SW480 (cell line): Measurements from ENCODE around the gene SREBF1.

ENCODE experiments used
- DNase-seq: peaks from one replicate; pipeline ENCODE4 v3.0.0-alpha.2; 2016; ENCODE audit warnings: low spot score

Gene SREBF1

GRCh38 chr17:17794382-17794781 lies 42.4 kb downstream of the SREBF1 start:
- no peak for DNase-seq

DNA sequence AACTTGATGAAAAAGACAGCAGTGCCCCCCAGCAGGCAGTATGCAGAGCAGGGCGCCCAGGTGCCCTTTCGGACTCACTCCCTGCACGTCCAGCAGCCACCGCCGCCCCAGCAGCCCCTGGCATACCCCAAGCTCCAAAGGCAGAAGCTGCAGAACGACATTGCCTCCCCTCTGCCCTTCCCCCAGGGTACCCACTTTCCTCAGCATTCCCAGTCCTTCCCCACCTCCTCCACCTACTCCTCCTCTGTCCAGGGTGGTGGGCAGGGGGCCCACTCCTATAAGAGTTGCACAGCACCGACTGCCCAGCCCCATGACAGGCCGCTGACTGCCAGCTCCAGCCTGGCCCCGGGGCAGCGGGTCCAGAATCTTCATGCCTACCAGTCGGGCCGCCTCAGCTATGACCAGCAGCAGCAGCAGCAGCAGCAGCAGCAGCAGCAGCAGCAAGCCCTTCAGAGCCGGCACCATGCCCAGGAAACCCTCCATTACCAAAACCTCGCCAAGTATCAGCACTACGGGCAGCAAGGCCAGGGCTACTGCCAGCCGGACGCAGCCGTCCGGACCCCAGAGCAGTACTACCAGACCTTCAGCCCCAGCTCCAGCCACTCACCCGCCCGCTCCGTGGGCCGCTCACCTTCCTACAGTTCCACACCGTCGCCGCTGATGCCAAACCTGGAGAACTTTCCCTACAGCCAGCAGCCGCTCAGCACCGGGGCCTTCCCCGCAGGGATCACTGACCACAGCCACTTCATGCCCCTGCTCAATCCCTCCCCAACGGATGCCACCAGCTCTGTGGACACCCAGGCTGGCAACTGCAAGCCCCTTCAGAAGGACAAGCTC lies 43.2 kb downstream of the SREBF1 start:
- DNase-seq = no peak

DNA sequence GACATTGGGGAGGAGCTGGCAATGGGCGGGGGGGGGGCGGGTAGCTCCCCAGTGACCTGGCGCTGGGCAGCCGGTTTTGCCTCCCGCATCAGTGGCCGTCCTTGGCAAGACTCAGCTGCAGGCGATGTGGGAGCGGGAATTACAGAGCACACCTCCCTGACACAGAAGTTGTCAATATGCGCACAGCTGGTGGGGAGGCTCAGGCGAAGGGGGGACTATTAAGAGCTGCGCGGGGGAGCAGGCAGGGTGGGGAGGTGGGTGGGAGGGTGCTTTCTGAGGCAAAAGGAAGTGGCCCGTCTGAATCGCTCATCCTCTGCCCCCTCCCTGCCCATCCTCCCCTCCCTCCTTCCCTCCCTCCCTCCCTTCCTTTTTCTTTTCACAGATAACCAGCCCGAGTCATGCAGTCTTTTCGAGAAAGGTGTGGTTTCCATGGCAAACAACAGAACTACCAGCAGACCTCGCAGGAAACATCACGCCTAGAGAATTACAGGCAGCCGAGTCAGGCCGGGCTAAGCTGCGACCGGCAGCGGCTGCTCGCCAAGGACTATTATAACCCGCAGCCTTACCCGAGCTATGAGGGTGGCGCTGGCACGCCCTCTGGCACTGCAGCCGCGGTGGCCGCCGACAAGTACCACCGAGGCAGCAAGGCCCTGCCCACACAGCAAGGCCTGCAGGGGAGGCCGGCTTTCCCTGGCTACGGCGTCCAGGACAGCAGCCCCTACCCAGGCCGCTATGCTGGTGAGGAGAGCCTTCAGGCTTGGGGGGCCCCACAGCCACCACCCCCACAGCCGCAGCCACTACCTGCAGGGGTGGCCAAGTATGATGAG lies 44.0 kb downstream of the SREBF1 start:
- DNase-seq = no peak

GRCh38 chr17:17792037-17792550 lies 44.7 kb downstream of the SREBF1 start:
- no peak for DNase-seq

- DNase-seq = no peak
These were observed 45.9 kb downstream of the SREBF1 start for GRCh38 chr17:17790637-17791464.

DNA sequence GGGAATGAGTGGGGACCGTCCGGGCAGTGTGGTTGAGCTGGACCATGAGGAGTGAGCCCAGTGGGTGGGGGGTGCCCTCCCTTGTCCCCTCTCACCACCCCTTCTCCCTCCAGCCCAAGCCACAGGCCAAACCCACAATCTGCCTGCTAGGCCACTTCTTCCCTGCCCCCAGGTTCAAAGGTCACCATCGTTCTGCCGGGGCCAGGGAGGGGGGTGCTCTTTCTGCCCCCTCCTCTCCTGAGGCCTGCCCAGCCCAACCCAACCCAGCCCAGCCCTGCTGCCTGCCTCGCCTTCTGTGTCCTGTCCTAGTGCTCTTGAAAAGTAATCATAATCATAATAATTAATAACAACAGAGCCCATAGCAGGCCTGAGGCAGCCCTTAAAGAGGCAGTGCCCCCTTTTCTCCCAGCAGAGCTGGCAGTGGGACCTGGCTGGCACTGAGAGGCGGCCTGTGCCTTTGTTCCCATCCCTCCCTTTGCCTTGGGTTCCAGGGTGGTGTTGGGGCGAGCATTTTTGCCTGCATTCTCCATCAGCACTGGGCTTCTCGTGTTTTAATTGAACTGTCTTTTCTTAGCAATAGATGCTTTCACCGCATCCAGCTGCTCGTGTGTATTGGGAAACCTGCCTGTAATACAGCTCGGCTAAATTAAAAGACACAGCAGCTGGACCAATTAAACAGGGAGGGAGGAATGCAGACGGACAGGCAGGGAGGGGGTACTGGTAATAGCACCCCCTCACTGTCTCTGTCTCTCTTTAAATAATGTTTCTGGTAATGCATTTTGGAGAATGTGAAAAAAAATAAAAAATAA lies 46.8 kb downstream of the SREBF1 start:
- no peak for DNase-seq

DNA sequence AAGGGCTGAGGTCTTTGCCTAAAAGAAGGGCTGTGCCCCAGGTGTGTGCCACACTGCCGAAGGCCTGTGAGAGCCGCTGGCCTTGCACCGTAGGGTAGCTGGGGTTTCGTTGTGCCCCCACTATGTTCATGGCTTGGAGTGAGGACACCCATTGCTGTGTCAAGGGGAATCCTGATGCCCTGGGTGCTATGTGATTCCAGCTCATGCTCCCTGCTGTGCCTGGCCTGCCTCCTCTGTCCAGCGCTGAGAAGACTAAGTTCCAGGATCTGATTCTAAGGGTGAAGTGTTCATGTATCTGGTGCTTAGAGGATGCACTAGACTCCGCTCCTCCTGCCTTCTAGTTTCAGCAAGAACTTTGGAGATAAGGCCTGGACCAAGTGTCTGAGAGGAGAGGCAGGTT lies 47.4 kb downstream of the SREBF1 start:
- no peak for DNase-seq

- DNase-seq = no peak
These were observed 47.8 kb downstream of the SREBF1 start for GRCh38 chr17:17788967-17789366.

DNA sequence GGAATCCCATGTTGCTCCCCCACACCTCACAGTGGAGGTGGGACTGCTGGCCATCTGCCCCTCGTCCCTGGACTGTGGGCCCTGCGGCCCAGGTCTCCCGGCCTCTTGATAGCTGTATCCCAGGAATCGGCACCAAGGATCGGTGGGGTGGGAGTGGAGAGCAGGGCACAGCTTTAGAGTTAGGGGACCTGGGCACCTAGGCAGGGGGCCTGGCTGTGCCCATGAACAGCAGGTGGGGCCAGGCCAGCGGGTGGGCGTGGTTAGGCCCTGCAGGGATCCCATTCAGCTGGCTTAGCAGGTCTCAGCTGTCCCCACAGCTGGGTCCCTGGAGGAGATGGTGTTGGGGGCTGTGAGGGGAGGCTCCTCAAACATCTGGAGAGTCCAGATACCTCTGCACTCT lies 49.2 kb downstream of the SREBF1 start:
- DNase-seq = no peak

DNA sequence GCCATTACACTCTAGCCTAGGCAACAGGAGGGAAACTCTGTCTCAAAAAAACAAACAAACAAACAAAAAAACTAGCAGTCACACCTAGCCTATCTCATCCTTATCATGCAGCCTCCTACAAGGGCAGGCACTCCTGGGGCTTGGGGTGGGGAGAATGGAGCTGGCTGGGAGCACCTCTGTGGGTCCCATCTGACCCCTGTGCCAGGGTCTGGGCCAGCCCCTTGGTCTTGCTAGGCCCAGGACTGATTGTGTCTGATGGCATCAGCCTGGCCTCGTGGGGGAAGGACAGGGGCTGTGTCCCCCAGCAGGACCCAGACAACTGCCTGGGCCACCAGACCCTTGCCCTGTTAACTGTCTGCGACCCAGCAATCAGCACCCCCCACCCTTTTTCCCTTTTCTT lies 49.8 kb downstream of the SREBF1 start:
- DNase-seq = no peak

- no peak for DNase-seq
These were observed 51.4 kb downstream of the SREBF1 start for GRCh38 chr17:17785407-17785806.

DNA sequence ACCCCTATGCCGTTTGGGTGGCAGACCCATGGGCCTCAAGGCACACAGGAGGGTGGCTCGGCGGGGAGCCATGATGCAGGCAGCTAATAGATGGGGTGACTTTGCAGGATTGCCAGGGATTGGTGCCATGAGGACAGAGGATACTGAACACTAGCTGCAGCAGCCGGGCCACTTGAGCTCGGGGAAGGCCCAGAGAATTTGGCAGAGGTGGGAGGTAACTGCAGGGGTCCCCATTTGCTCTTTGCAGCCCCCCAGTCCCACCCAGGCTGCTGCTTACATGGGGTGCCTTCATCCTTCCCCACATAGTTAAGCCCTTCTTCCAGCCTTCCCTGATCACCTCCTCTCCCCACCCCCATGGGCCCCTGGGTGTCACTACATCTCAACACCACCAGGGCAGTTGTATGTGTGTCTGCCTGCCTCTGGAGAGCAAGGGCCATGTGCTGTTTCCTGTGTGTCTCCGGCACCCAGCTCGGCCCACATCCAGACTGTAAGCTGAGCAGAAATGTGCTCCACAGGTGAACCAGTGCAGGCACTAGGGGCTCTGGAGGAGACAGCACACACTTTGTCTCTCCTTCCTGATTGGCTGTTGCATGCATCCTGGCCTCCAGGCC lies 52.0 kb downstream of the SREBF1 start:
- no peak for DNase-seq

- peak; percentile 36 for DNase-seq
These were observed 52.7 kb downstream of the SREBF1 start for GRCh38 chr17:17783825-17784656.

GRCh38 chr17:17783116-17783824 lies 53.5 kb downstream of the SREBF1 start:
- DNase-seq = peak; percentile 73

- peak; percentile 57 for DNase-seq
These were observed 54.2 kb downstream of the SREBF1 start for GRCh38 chr17:17782523-17783115.

GRCh38 chr17:17781591-17782496 lies 54.9 kb downstream of the SREBF1 start:
- DNase-seq = peak; percentile 68

DNA sequence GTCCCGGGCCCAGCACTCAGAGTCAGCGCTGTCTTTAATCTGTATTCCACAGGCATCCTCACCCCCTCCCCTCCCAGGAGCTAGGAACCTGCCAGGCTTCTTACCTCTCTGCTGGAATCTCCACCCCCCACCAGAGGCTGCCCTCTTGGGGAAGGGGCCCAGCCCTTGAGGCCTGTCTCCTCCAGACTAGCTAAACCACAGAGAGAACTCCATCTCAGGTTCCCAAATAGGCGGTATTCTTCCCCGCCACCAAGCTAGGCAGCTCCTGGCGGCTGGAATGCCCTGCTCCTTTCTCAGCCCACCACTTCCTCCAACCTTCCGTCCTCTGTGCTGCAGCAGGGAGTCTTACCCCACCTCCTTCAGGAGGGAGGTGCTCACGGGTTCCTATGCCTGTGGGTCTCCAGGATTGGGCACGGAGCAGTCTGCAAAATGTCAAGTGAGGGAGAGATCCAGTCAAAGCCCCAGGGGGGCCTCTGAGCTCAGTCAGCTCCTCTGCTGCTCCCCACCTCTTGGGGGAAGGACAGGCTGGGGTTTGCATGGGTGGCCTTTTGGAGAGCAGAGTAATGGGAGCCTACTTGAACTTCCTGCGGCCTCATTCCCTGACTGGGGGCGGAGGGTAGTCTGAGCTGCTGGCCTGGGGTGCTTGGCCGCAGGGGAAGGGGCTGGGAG lies 55.7 kb downstream of the SREBF1 start:
- peak; percentile 55 for DNase-seq
